CD4-positive, alpha-beta T cell (primary cell): ENCODE measurements around the gene SRC. TPM values are rescaled to one million over a fixed set of nuclear protein-coding genes. Genes with fewer than 3 reads are reported as not detected.

ENCODE experiments used
- ATAC-seq: fragments of 200-7000 bp; cut with Tn5 transposase; one replicate; pipeline ENCODE4 v1.10.0; 2022; ENCODE audit warnings: mild to moderate bottlenecking; ENCODE audit not compliant: poor library complexity
- CTCF ChIA-PET: fragments of 350-600 bp; sonication (Branson Sonifier 250); formaldehyde crosslinking; loops from one replicate; lab custom pipeline; 2021; ENCODE audit warnings: antibody characterized with exemption, inconsistent platforms; lab: Charles Lee
- POLR2A ChIA-PET: fragments of 350-600 bp; sonication (Branson Sonifier 250); formaldehyde crosslinking; loops from one replicate; lab custom pipeline; 2021; ENCODE audit warnings: antibody characterized with exemption, inconsistent platforms; lab: Charles Lee
- DNase-seq, 14 experiments: peaks; one replicate each; pipeline ENCODE4 v3.0.0-alpha.2; 2013 to 2020; ENCODE audit warnings: mixed read lengths in 2 of 14
- H3K27ac ChIP-seq, 2 donors: one replicate each; pipeline versions ENCODE4 v1.5.1 to v1.7.0; 2013; ENCODE audit warnings: low read length in 2 of 2, low read depth in 1 of 2, mild to moderate bottlenecking in 1 of 2
- H3K27me3 ChIP-seq, 2 experiments: 1 replicate in 1 of 2; 2 replicates in 1 of 2; pipeline versions ENCODE4 v1.6.1 to v1.7.0; 2013; ENCODE audit warnings: low read length in 2 of 2, control low read depth in 1 of 2, mild to moderate bottlenecking in 1 of 2, moderate library complexity in 1 of 2; ENCODE audit not compliant: insufficient read depth in 2 of 2, control insufficient read depth in 1 of 2
- H3K36me3 ChIP-seq: one replicate; pipeline ENCODE4 v1.6.1; 2013; ENCODE audit warnings: low read length, control low read depth; ENCODE audit not compliant: insufficient read depth
- H3K4me1 ChIP-seq: one replicate; pipeline ENCODE4 v1.6.1; 2013; ENCODE audit warnings: low read length, control low read depth; ENCODE audit not compliant: insufficient read depth
- H3K4me3 ChIP-seq: one replicate; pipeline ENCODE4 v1.5.1; 2013; ENCODE audit warnings: mild to moderate bottlenecking, low read length, moderate library complexity
- H3K9me3 ChIP-seq, 2 experiments: 1 replicate in 1 of 2; 2 replicates in 1 of 2; pipeline versions ENCODE4 v1.6.1 to v1.7.0; 2013; ENCODE audit warnings: low read length in 2 of 2, mild to moderate bottlenecking in 2 of 2, control low read depth in 1 of 2, moderate library complexity in 1 of 2; ENCODE audit not compliant: control insufficient read depth in 1 of 2, insufficient read depth in 1 of 2
- H3K27ac Mint-ChIP-seq: one replicate; pipeline ENCODE4 v1.8.0; 2020; ENCODE audit warnings: mixed read lengths
- H3K27me3 Mint-ChIP-seq: one replicate; pipeline ENCODE4 v1.8.0; 2021; ENCODE audit warnings: mixed read lengths
- H3K36me3 Mint-ChIP-seq: one replicate; pipeline ENCODE4 v1.8.0; 2021; ENCODE audit warnings: low read depth, mixed read lengths
- H3K4me1 Mint-ChIP-seq: one replicate; pipeline ENCODE4 v1.8.0; 2021; ENCODE audit warnings: low read depth, mixed read lengths
- H3K4me3 Mint-ChIP-seq: one replicate; pipeline ENCODE4 v1.8.0; 2020; ENCODE audit warnings: mild to moderate bottlenecking, mixed read lengths
- H3K9me3 Mint-ChIP-seq: one replicate; pipeline ENCODE4 v1.8.0; 2020; ENCODE audit warnings: mixed read lengths
- intact Hi-C, 2 experiments: fragments of 100-400 bp; cut with DNase I in 1 of 2; cut with micrococcal nuclease in 1 of 2; formaldehyde crosslinking; loops; one replicate each; pipeline versions ENCODE4 v1.15.1 to v1.9.0; 2023 to 2025; cut with DNase I, micrococcal nuclease
- total RNA-seq, 174 experiments: library from RNA in 2 of 174; stranded (reverse) in 2 of 174; gene quantifications; one replicate each; pipeline ENCODE4 v1.2.3 and lab custom pipeline; 2021 to 2026
- TF ChIP-seq, protein P1 (sequence below): fragments of 200-600 bp; IDR thresholded peaks from one replicate; pipeline ENCODE4 v1.8.0; 2022; ENCODE audit warnings: antibody characterized with exemption, mild to moderate bottlenecking

The SRC gene
- total RNA-seq, 2 experiments from 2014 or later = 2.5 to 3.1 TPM

DNA sequence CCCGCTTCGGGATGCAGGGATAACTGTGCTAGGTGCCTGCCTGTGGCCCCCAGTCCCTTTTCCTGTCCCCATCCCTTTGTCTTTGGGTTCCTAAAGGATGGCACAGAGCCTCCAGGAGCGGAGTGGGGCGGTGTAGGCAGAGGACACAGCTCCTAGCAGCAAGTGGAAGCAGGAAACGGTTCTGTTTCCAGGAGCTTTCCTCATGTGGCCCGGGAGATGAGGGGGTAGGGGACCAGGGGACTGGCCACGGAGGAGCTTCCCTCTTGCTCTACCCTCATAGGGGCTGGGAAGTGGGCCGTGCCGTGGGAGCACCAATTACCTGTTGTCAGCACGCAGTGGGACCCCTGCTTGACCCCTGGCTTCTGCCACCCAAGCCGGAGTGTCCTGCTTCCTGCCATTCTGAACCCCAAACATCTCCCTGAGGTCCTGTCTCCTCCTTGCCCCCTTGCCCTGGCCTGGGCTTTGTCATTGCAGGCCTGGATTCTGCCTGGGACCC is 76.9 kb downstream of the SRC start:
- Mint-ChIP-seq H3K4me1 (no peaks in the 10 kb centered on the region), H3K27ac (no peak overlapping the region), H3K4me3 (no peak overlapping the region), H3K27me3 (peaks cover 38% of the 10 kb centered on the region), H3K36me3 (no peaks in the 10 kb centered on the region), H3K9me3 (no peaks in the 10 kb centered on the region)
- Histone ChIP-seq H3K27ac (no peak overlapping the region), H3K9me3 (no peaks in the 10 kb centered on the region), H3K27me3 (peaks cover 16 to 24% of the 10 kb centered on the region in 2 experiments), H3K36me3 (no peaks in the 10 kb centered on the region), H3K4me3 (no peak overlapping the region), H3K4me1 (no peaks in the 10 kb centered on the region)
- intact Hi-C loops = loop anchor here in 1 of 2 experiments (2.0 kb wide), 1 partner anchor 22 kb away; no protein-coding TSS in a partner anchor
- TF ChIP-seq, protein P1, sequence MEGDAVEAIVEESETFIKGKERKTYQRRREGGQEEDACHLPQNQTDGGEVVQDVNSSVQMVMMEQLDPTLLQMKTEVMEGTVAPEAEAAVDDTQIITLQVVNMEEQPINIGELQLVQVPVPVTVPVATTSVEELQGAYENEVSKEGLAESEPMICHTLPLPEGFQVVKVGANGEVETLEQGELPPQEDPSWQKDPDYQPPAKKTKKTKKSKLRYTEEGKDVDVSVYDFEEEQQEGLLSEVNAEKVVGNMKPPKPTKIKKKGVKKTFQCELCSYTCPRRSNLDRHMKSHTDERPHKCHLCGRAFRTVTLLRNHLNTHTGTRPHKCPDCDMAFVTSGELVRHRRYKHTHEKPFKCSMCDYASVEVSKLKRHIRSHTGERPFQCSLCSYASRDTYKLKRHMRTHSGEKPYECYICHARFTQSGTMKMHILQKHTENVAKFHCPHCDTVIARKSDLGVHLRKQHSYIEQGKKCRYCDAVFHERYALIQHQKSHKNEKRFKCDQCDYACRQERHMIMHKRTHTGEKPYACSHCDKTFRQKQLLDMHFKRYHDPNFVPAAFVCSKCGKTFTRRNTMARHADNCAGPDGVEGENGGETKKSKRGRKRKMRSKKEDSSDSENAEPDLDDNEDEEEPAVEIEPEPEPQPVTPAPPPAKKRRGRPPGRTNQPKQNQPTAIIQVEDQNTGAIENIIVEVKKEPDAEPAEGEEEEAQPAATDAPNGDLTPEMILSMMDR = no peak
- ATAC-seq = no peak
- ChIA-PET POLR2A (no interaction called here), CTCF (no interaction called here)
- DNase-seq = no peak

DNA sequence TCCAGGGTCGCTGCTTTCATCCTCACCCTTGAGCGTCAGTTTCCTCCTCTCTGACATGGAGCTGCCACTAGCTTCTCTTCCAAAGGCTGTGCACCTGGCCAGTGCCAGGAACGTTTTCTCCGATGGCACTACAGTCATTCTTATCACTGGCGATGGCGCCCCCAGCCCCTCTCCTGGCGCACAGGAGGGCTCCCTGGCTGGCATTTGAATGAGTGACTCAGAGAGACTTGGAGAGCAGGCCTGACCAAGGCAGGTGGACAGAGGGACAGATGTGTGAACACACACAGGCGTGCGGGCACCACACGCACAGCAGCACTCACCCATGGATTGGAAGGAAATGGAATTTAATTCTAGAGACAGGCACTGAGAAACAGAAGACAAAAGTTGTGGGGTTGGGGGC is 77.6 kb downstream of the SRC start:
- H3K27me3 Mint-ChIP-seq = peaks cover 38% of the 10 kb centered on the region
- no peak overlapping the region for H3K4me3 Mint-ChIP-seq
- POLR2A ChIA-PET = no interaction called here
- no peak overlapping the region for H3K27ac ChIP-seq
- no peak overlapping the region for H3K27ac Mint-ChIP-seq
- H3K27me3 ChIP-seq = peaks cover 16 to 24% of the 10 kb centered on the region in 2 experiments
- no peaks in the 10 kb centered on the region for H3K4me1 ChIP-seq
- ATAC-seq (no peak), DNase-seq (no peak)
- no peaks in the 10 kb centered on the region for H3K9me3 ChIP-seq
- H3K4me3 ChIP-seq = no peak overlapping the region
- CTCF ChIA-PET = no interaction called here
- H3K9me3 Mint-ChIP-seq = no peaks in the 10 kb centered on the region
- H3K36me3 ChIP-seq = no peaks in the 10 kb centered on the region
- intact Hi-C loops = loop anchor here in 1 of 2 experiments (2.0 kb wide), 1 partner anchor 21 kb away; no protein-coding TSS in a partner anchor
- TF ChIP-seq, protein P1 = no peak
- no peaks in the 10 kb centered on the region for H3K4me1 Mint-ChIP-seq
- no peaks in the 10 kb centered on the region for H3K36me3 Mint-ChIP-seq

DNA sequence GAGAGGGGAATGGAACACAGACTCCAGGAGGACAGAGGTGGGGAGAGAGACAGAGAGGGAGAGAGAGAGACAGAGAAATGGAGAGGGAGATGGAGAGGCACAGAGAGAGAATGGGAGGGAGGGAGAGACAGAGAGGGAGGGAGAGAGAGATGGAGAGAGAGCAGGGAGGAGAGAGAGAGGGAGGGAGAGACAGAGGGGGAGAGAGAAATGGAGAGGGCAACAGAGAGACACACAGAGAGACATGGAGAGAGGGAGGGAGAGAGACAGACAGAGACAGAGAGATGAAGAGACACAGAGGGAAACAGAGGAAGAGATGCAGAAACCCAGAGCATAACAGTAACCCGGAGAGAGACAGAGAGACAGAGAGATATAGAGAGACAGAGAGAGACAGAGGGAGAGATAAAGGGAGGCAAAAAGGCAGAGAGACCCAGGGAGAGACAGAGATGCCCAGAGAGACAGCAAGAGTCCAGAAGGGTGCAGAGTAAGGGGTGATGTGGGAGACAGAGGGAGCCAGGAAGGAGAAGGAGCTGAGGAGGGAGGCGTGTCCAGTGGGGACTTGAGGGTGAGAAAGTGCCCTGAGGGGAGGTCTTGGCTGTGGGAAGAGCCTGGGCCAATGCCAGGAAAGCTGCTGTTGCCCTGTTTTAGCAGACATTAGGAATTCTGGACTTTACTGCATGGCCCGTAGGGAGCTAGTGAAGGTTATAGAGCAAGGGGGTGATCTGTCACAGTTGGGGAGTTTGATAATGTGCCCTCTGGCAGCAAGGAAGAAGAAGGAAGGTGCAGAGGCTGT is 78.3 kb downstream of the SRC start:
- no peaks in the 10 kb centered on the region for H3K4me1 Mint-ChIP-seq
- no peak overlapping the region for H3K27ac Mint-ChIP-seq
- H3K36me3 Mint-ChIP-seq = no peaks in the 10 kb centered on the region
- intact Hi-C loops = no loop called here
- no peak overlapping the region for H3K4me3 ChIP-seq
- H3K27me3 ChIP-seq = peaks cover 16 to 24% of the 10 kb centered on the region in 2 experiments
- CTCF ChIA-PET = no interaction called here
- ATAC-seq = no peak
- TF ChIP-seq, protein P1 = no peak
- POLR2A ChIA-PET = no interaction called here
- peaks cover 38% of the 10 kb centered on the region for H3K27me3 Mint-ChIP-seq
- no peak overlapping the region for H3K4me3 Mint-ChIP-seq
- H3K9me3 ChIP-seq = no peaks in the 10 kb centered on the region
- no peaks in the 10 kb centered on the region for H3K9me3 Mint-ChIP-seq
- H3K4me1 ChIP-seq = no peaks in the 10 kb centered on the region
- no peak for DNase-seq
- no peaks in the 10 kb centered on the region for H3K36me3 ChIP-seq
- H3K27ac ChIP-seq = no peak overlapping the region
